Gastrocnemius medialis (tissue), 4 donors: ENCODE data around the gene GRIN2C. TPM values are rescaled to one million over a fixed set of nuclear protein-coding genes. Genes with fewer than 3 reads are reported as not detected.

ENCODE experiments used
- ATAC-seq, 2 donors: fragments of 150-250 bp; one replicate each; pipeline ENCODE4 v1.9.1; 2016
- DNase-seq, 2 donors: peaks; one replicate each; pipeline ENCODE4 v3.0.0-alpha.2; 2019
- H3K27ac ChIP-seq, 4 donors: fragments of 200-600 bp; sonication (generic); 1 replicate in 1 of 4; 2 replicates in 3 of 4; pipeline ENCODE4 v1.5.1; 2016 to 2018; ENCODE audit warnings: mild to moderate bottlenecking in 2 of 4, moderate library complexity in 1 of 4
- H3K27me3 ChIP-seq, 3 donors: fragments of 200-600 bp; sonication (generic) in 2 of 3; 1 replicate in 1 of 3; 2 replicates in 2 of 3; pipeline versions ENCODE4 v1.5.1 to v1.6.0; 2016 to 2019; ENCODE audit warnings: mild to moderate bottlenecking in 1 of 3, moderate library complexity in 1 of 3
- H3K36me3 ChIP-seq, 2 donors: fragments of 200-600 bp; sonication (generic) in 1 of 2; one replicate each; pipeline ENCODE4 v1.5.1; 2017 to 2018
- H3K4me1 ChIP-seq, 2 donors: fragments of 200-600 bp; sonication (generic) in 1 of 2; one replicate each; pipeline ENCODE4 v1.5.1; 2016 to 2017; ENCODE audit warnings: mild to moderate bottlenecking in 2 of 2
- H3K4me3 ChIP-seq, 4 donors: fragments of 200-600 bp; sonication (generic) in 3 of 4; 1 replicate in 1 of 4; 2 replicates in 3 of 4; pipeline ENCODE4 v1.5.1; 2016 to 2019; ENCODE audit warnings: mild to moderate bottlenecking in 2 of 4
- H3K9me3 ChIP-seq, 3 donors: fragments of 200-600 bp; sonication (generic) in 2 of 3; 1 replicate in 1 of 3; 2 replicates in 2 of 3; pipeline ENCODE4 v1.5.1; 2016 to 2019
- CTCF ChIP-seq, 5 experiments: fragments of 450-650 bp in 3 of 5; fragments of 200-600 bp in 2 of 5; sonication (generic) in 2 of 5; IDR thresholded peaks in 4 of 5; conservative IDR thresholded peaks in 1 of 5; 1 replicate in 4 of 5; 2 replicates in 1 of 5; pipeline ENCODE4 v1.5.1; 2016 to 2019; ENCODE audit warnings: antibody characterized with exemption in 5 of 5, mild to moderate bottlenecking in 3 of 5, moderate library complexity in 3 of 5
- POLR2A ChIP-seq, 2 donors: fragments of 450-650 bp; IDR thresholded peaks; one replicate each; pipeline ENCODE4 v1.6.1; 2017; ENCODE audit warnings: antibody characterized with exemption in 2 of 2, mild to moderate bottlenecking in 2 of 2, moderate library complexity in 2 of 2
- in situ Hi-C, 4 donors: fragments of 200-750 bp; cut with MboI; loops; one replicate each; pipeline versions ENCODE4 v1.15.0 to v1.8.0; 2017; ENCODE audit warnings: low sequenced_read_pairs in 4 of 4
- intact Hi-C: fragments of 100-400 bp; cut with DNase I; formaldehyde crosslinking; loops from one replicate; pipeline ENCODE4 v1.15.1; 2023; ENCODE audit warnings: low total_unique reads
- total RNA-seq, 4 donors: library from RNA; depleted of rRNA; stranded (reverse); fragments of >200 nt; gene quantifications; one replicate each; pipeline versions ENCODE4 v1.1.0 to v1.2.3, GENCODE V29; 2016

The GRIN2C gene
- total RNA-seq, 4 donors from 2014 or later = 1.2 to 1.5 TPM; not detected in 2

DNA sequence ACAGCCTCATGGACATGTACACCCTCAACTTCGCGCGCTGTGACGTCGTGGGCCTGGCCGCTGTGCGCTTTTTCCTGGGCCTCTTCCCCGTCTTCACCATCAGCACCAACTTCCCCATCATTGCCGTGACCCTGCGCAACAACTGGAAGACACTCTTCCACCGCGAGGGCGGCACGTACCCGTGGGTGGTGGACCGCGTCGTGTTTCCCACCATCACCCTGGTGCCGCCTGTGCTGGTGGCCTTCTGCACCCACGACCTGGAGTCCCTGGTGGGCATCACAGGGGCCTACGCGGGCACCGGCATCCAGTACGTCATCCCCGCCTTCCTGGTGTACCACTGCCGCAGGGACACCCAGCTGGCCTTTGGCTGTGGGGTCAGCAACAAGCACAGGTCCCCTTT lies 23.5 kb downstream of the GRIN2C start:
- ATAC-seq (no peak), DNase-seq (no peak)
- H3K27ac ChIP-seq = no peak overlapping the region
- H3K4me3 ChIP-seq = no peak overlapping the region
- intact Hi-C loops = no loop called here
- in situ Hi-C loops = no loop called here
- TF ChIP-seq CTCF (IDR thresholded peaks at IDR 0.05 in 4 of 5, conservative IDR thresholded peaks at IDR 0.05 in 1 of 5) = no peak
- TF ChIP-seq POLR2A (IDR thresholded peaks at IDR 0.05) = no peak
- no peaks in the 10 kb centered on the region for H3K9me3 ChIP-seq
- H3K27me3 ChIP-seq = peaks cover 0 to 3% (median 0%) of the 10 kb centered on the region in 3 donors
- H3K36me3 ChIP-seq = peaks cover 0 to 9% of the 10 kb centered on the region in 2 donors
- peaks cover 8 to 9% of the 10 kb centered on the region in 2 donors for H3K4me1 ChIP-seq

DNA sequence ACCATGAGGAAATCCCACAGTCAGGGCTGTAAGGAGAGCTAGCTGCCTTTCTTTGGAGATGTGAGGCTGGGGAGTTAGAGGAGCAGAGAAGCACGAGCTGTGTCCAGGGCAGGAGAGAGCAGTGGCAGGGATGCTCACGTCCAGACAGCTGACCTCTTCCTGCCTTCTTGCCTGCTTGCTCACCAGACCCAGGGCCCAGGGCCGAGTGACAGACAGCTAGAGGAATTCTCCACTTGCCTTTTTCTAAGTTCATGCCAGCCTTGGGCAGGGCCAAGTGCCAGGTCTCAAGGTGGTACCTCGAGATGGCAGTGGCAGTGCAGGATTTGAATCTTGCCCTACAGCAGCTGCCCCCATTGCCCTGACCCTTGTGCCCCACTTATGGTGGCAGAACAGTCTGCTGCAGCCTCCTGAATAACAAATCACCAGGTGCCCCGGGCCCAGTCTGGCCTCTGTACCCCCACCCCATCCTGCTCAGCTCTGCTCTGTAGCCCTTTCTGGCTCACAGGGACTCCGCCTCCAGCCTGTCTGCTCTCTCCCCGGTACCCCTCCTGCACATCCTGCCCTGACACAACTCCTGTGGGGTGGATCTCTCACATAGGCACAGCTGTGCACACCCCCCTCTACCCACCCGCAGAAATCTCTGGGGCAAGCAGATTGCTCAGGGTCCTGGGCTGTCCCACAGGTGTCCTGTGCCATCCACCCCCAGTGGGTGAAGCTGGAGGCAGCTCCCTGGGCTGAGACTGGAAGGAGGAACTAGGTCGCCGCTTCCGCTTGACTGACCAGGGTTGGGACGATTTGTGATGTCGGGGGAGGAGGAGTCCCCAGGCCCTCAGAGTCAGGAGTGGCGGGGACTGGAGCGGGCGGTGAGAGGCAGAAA lies 25.9 kb downstream of the GRIN2C start:
- intact Hi-C loops (no loop called here), in situ Hi-C loops (no loop called here)
- ATAC-seq (no peak), DNase-seq (peak; percentile 20 to 23)
- Histone ChIP-seq H3K27ac (no peak overlapping the region), H3K36me3 (peaks cover 0 to 9% of the 10 kb centered on the region in 2 donors), H3K9me3 (no peaks in the 10 kb centered on the region), H3K27me3 (no peaks in the 10 kb centered on the region), H3K4me1 (no peaks in the 10 kb centered on the region), H3K4me3 (no peak overlapping the region)
- TF ChIP-seq POLR2A (IDR thresholded peaks at IDR 0.05) = no peak
- TF ChIP-seq CTCF (IDR thresholded peaks at IDR 0.05 in 4 of 5, conservative IDR thresholded peaks at IDR 0.05 in 1 of 5) = no peak

DNA sequence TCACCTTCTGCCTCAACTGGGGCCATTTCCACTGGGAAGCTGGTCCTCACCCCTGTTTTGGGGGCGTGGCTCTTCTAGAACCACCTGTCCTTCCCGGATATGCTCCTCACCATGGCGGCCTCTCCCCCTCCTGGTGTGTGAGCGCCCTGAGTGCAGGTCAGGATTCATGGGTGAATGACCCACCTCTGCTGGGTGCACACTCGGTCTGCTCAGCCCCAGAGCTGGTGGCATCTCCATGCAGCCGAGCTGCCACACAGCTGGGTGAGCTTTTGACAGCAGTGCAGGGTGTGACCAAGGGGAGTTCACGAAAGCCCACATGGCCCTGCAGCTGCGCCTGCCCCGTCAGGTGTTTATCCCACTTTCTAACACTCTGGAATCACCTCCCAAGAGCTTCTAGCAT lies 27.3 kb downstream of the GRIN2C start:
- Histone ChIP-seq H3K4me3 (no peak overlapping the region), H3K4me1 (no peaks in the 10 kb centered on the region), H3K36me3 (peaks cover 0 to 5% of the 10 kb centered on the region in 2 donors), H3K27me3 (no peaks in the 10 kb centered on the region), H3K27ac (no peak overlapping the region), H3K9me3 (no peaks in the 10 kb centered on the region)
- TF ChIP-seq POLR2A (IDR thresholded peaks at IDR 0.05) = no peak
- TF ChIP-seq CTCF (IDR thresholded peaks at IDR 0.05 in 4 of 5, conservative IDR thresholded peaks at IDR 0.05 in 1 of 5) = no peak
- DNase-seq (no peak), ATAC-seq (no peak)
- intact Hi-C loops (no loop called here), in situ Hi-C loops (no loop called here)

- Histone ChIP-seq H3K27ac (no peak overlapping the region), H3K27me3 (no peaks in the 10 kb centered on the region)
Observed at GRCh38 chr17:74831444-74832146, 28.1 kb downstream of the GRIN2C start.

More at GRCh38 chr17:74831444-74832146, 28.1 kb downstream of the GRIN2C start:
- no peak for TF ChIP-seq POLR2A (IDR thresholded peaks at IDR 0.05)
- TF ChIP-seq CTCF (IDR thresholded peaks at IDR 0.05 in 4 of 5, conservative IDR thresholded peaks at IDR 0.05 in 1 of 5) = no peak
- Histone ChIP-seq H3K36me3 (peaks cover 0 to 5% of the 10 kb centered on the region in 2 donors), H3K9me3 (no peaks in the 10 kb centered on the region), H3K4me3 (no peak overlapping the region), H3K4me1 (no peaks in the 10 kb centered on the region)
- intact Hi-C loops = no loop called here
- no peak for DNase-seq
- in situ Hi-C loops = no loop called here
- ATAC-seq = no peak
